ENCODE results near the gene TRMT44.

The TRMT44 gene

DNA sequence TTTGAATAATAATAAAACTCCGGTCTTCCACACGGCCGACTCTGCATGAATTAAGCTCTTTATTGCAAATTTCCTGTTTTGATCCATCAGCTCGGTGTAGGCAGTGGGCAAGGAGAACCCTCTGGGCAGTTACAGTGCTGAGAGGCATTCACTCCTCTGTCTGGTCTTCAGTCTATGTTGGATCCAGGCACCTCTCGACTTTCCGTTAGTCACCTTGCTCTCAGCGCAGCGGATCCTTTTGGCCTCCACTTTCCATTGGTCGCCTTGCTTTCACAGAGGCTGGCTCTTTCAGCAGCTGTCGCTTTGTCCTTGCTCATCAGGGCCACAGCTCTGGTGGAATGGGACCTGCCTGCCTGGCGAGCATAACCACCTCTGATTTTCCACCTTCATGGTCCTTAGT is 52.9 kb downstream of the TRMT44 start:
- no peak for DNase-seq (ENCODE audit: low read depth)

- DNase-seq (ENCODE audit: low read depth), result no peak
Measured at GRCh38 chr4:8494218-8494617, 53.6 kb downstream of the TRMT44 start.

- DNase-seq (ENCODE audit: low read depth), result no peak
Measured at GRCh38 chr4:8494983-8495548, 54.5 kb downstream of the TRMT44 start.

DNA sequence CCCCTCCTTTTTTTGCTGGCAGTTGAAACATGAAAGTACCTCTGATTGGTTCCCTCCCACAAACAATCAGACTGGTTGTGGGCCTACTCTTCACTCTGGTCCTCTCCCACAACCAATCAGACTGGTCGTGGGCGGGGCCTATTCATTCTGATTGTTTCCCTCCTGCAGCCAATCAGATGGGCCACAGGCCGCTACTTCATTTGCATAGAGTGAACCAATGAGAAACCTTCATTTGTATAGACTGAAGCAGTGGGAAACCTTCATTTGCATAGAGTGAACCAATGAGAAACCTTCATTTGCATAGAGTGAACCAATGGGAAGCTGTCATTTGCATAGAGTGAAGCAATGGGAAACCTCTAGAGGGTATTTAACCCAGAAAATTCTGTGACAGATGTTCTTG is 55.2 kb downstream of the TRMT44 start:
- DNase-seq (ENCODE audit: low read depth), result no peak

GRCh38 chr4:8497762-8498161 is 57.2 kb downstream of the TRMT44 start:
- DNase-seq (ENCODE audit: low read depth), result no peak

- no peak for DNase-seq (ENCODE audit: low read depth)
Measured at GRCh38 chr4:8500966-8501365, 60.4 kb downstream of the TRMT44 start.

GRCh38 chr4:8501781-8502180 is 61.2 kb downstream of the TRMT44 start:
- no peak for DNase-seq (ENCODE audit: low read depth)

- DNase-seq (ENCODE audit: low read depth), result no peak
Measured at GRCh38 chr4:8502371-8502770, 61.8 kb downstream of the TRMT44 start.

- DNase-seq (ENCODE audit: low read depth), result no peak
Measured at GRCh38 chr4:8502836-8503585, 62.4 kb downstream of the TRMT44 start.

DNA sequence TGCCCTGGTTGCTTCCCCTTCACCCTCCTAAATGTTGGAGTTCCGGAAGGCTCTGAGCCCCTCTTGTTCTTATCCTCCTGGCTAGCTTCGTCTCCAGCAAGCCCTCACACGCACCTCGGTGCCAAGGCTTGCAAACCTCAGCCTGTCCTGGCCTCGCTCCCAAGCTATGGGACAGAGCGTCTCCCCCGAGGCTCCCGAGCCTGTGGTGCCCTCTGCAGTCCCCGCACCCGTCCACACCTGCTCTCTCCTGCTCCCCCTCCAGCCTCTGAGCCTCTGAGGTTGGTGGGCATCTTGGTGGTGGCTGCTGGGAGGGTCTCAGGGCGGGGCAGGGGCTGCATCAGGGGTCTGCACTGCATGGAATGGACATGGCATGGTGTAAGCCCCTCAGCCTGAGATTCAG is 63.2 kb downstream of the TRMT44 start:
- DNase-seq (ENCODE audit: low read depth), result no peak

DNA sequence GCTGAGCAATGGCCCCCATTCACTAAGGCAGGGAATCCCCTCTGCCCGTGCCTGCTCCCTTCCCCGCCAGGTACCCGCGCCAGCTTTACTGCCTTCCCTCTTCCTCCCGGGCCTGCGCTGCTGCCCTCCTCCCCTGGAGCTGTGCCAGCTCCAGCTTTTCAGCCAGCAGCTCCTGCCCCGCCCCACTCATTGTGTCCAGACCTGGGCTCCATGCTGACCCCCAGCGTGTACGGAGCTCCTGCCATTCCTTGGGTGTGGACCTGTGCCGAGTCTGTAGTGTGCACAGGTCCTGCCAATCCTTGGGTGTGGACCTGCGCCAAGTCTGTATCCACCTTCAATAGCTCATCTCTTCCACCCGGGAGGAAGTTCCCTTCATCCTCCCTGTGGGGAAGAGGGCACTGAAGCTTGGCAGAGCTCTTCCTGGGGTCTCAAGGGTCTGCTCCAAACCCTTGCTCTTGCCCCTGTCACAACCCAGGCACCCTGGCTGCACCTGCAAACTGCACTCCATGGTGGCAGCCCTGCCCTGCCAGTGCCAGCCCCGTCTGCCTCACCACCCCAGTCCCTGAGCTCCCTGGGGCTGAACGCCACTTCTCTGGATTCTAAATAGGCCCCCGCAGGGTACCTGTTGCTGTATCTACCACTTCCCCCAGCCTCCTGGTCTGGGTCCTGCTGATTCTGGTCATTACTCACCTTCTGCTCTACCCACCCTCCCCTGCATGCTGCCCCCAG is 63.9 kb downstream of the TRMT44 start:
- DNase-seq (ENCODE audit: low read depth), result no peak

- DNase-seq (ENCODE audit: low read depth), result no peak
Measured at GRCh38 chr4:8505229-8505628, 64.7 kb downstream of the TRMT44 start.

DNA sequence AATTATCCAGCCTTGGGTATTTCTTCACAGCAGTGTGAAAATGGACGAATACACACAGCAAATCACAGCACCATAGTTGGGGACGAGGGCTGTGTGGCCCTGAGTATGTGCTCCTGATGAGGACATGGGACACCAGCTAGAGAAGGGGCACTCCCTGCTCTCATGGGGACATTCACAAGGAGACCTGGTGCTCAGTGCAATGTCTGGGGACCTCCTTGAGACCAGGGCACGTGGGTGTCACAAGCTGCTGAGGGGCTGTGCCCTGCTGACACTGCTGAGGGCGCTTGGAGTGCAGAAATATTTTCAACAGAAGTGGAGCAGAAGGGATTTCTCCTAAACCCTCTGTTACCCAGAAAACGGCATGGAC is 65.4 kb downstream of the TRMT44 start:
- DNase-seq (ENCODE audit: low read depth), result no peak

DNA sequence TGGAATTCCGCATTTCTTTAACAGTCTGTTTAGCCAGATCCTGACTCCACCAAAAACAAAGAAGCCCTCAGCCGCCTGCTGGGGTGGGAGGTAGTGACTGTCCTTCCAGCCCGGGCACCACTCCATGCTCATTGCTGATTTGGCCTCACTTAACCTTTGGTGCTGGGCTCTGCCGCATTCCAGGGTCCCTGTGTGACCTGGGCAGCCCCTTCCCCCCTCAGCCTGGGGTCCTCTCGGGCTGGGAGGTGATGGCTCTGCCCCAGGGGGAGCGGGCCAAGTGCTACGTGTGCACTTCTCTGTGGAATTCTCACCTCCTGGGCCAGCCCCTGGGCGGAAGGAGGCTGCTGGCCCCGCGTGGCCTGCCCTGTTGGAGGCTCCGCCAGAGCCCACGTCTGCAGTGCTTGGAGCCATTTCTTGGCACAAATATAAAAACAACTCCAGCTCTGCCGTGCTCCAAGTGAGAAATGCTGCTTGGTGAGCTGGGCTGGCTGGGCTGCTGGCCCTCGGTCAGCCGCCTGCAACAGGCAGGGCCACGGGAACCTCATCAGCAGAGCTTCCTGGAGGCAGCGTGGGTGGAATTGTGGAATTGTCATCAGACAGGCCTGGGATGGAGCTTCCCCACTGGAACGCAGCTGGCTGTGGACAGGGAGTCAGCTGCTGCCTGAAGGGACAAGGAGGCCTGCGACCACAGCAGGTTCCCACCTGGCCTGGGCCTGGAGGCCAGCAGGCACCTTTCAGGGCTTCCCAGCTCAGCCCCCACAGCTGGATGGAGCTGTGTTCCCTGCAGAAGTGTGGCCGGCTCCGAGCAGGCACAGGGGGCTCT is 66.0 kb downstream of the TRMT44 start:
- DNase-seq (ENCODE audit: low read depth), result no peak

- no peak for DNase-seq (ENCODE audit: low read depth)
Measured at GRCh38 chr4:8507196-8507570, 66.6 kb downstream of the TRMT44 start.

- DNase-seq (ENCODE audit: low read depth), result no peak
Measured at GRCh38 chr4:8507624-8508023, 67.0 kb downstream of the TRMT44 start.

DNA sequence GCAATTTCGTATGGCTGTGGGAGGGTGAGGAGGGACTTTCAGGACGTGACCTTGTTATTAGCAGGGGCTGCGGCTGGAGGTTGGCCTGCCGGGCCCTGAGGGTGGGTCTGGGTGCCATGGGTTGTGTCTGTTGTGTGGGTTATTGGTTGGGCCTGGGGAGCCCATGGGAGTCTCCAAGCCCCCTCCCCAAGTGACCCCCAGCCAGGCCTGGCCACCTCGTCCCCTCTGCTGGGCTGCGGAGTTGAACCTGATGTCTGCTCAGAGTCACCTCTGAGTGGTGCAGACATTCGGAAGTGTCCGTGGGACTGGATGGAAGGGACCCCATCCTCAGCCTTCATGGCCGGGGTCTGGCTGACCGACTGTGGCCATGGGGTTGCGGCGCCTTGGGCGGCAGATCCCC is 67.7 kb downstream of the TRMT44 start:
- DNase-seq (ENCODE audit: low read depth), result no peak

DNA sequence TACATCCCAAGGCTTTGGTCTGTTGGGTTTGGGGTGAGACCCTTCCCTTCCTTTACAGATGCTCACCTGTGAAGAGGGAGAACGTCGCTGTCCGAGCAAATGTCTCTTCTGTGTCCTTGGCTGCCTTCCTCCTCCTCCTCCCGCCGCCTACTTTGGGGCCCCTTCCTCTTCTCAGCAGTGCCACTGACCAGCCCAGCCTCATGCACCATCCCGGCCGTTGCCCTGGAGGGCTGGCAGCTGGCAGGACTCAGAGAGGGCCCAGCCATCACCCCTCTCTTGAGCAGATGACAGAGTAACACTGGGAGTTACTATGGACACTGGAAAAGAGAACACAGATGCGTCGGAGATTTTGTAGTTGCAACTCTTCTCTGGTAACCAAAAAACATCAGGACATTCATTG is 68.2 kb downstream of the TRMT44 start:
- no peak for DNase-seq (ENCODE audit: low read depth)

GRCh38 chr4:8509311-8509950 is 68.9 kb downstream of the TRMT44 start:
- no peak for DNase-seq (ENCODE audit: low read depth)

DNA sequence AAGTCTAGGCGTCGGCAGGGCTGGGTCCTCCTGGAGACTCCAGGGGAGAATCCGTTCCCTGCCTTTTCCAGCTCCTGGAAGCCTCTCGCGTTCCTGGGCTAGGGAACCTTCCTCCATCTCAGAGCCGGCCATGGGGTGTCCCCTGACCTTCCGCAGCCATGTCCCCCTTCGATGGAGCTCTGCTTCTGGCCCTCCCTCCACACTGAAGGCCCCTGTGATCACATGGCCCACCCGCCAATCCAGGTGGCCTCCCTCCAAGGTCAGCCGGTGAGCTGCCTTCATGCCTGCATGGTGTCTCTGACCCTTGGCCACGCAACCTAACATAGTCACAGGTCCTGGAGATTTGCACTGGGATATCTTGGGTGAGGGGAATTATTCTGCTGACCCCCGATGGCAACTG is 69.6 kb downstream of the TRMT44 start:
- no peak for DNase-seq (ENCODE audit: low read depth)

DNA sequence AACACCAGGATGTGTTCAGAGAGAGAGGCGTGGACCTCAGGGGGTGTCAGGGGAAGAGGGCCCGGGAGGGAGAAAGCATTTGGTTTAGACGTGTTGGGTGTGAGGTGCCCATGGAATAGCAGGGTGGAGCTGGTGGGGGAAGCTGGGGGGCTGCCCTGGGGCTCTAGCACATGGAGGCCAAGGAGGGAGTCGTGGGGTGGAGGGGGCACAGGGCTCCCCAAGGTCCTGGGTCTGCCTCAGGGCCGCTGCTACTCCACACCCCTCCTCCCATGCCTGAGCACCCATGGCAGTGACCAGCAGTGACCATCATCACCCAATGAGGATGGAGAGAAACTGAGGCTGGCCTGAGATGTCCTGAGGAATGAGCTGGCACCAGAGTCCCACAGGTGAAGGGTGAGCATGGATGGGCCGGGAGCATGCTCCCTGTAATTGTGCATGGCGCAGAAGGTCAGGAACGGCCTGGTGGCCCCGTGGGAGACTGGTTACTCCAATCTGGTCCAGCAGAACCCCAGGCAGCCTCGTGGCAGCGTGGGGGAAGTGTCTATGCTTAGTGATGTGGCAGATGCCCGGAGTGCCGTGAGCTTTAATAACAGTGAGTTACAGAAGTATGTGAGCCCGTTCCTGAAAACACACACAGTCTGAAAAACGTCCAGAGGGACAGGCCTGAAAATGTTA is 70.2 kb downstream of the TRMT44 start:
- no peak for DNase-seq (ENCODE audit: low read depth)

DNA sequence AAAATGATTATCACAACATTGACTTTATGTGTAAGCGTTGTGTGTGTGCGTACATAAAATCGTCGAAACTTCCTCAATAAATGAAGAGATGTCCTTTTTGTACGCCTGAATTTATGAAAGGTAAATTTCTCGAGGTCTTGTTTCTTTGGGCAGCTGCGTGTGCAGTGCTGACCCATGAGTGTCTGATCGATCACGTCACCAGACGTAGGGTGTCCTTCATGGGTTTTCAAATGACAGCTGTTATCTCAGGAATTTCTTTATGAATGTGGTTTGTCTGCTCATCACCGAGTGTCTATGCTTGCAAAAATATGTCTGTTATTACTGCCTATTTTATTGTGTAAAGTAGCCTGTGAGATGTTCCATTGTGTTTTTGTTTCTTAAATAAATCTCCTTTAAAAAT is 71.9 kb downstream of the TRMT44 start:
- DNase-seq (ENCODE audit: low read depth), result no peak

Measured in stimulated activated CD8-positive, alpha-beta memory T cell treated with anti-CD3 and anti-CD28 coated beads, Interleukin-15, amount 100 ng/mL, for 24 hours (primary cell).